ENCODE data around the gene FAM131B.
"Not testable (repeated sequence)": the region's sequence is repeated elsewhere in the genome, so short reads cannot be mapped to it uniquely, and the experiment has no call there.

FAM131B gene

GRCh38 chr7:143395187-143396149 lies 33.0 kb upstream of the FAM131B start:
- in situ Hi-C loops (cut with MboI; ENCODE audit: low sequenced_read_pairs): no loop called here

- in situ Hi-C loops (cut with MboI; ENCODE audit: low sequenced_read_pairs): no loop called here
Measured at GRCh38 chr7:143394777-143395176, 32.3 kb upstream of the FAM131B start.

- in situ Hi-C loops (cut with MboI; ENCODE audit: low sequenced_read_pairs): no loop called here
Measured at GRCh38 chr7:143394068-143394467, 31.6 kb upstream of the FAM131B start.

- in situ Hi-C loops (cut with MboI; ENCODE audit: low sequenced_read_pairs): no loop called here
Measured at GRCh38 chr7:143393267-143394041, 30.9 kb upstream of the FAM131B start.

GRCh38 chr7:143392875-143393266 lies 30.4 kb upstream of the FAM131B start:
- in situ Hi-C loops (cut with MboI; ENCODE audit: low sequenced_read_pairs): no loop called here

GRCh38 chr7:143392427-143392826 lies 29.9 kb upstream of the FAM131B start:
- in situ Hi-C loops (cut with MboI; ENCODE audit: low sequenced_read_pairs): not testable (repeated sequence)

- in situ Hi-C loops (cut with MboI; ENCODE audit: low sequenced_read_pairs): no loop called here
Measured at GRCh38 chr7:143391462-143392404, 29.2 kb upstream of the FAM131B start.

- in situ Hi-C loops (cut with MboI; ENCODE audit: low sequenced_read_pairs): no loop called here
Measured at GRCh38 chr7:143390773-143391317, 28.3 kb upstream of the FAM131B start.

GRCh38 chr7:143390104-143390772 lies 27.7 kb upstream of the FAM131B start:
- in situ Hi-C loops (cut with MboI; ENCODE audit: low sequenced_read_pairs): no loop called here

- in situ Hi-C loops (cut with MboI; ENCODE audit: low sequenced_read_pairs): no loop called here
Measured at GRCh38 chr7:143389316-143390103, 27.0 kb upstream of the FAM131B start.

GRCh38 chr7:143388491-143389101 lies 26.1 kb upstream of the FAM131B start:
- in situ Hi-C loops (cut with MboI; ENCODE audit: low sequenced_read_pairs): no loop called here

GRCh38 chr7:143388051-143388450 lies 25.5 kb upstream of the FAM131B start:
- in situ Hi-C loops (cut with MboI; ENCODE audit: low sequenced_read_pairs): no loop called here

- in situ Hi-C loops (cut with MboI; ENCODE audit: low sequenced_read_pairs): no loop called here
Measured at GRCh38 chr7:143387156-143387975, 24.9 kb upstream of the FAM131B start.

- in situ Hi-C loops (cut with MboI; ENCODE audit: low sequenced_read_pairs): no loop called here
Measured at GRCh38 chr7:143385891-143386781, 23.6 kb upstream of the FAM131B start.

- in situ Hi-C loops (cut with MboI; ENCODE audit: low sequenced_read_pairs): no loop called here
Measured at GRCh38 chr7:143384661-143385631, 22.4 kb upstream of the FAM131B start.

- in situ Hi-C loops (cut with MboI; ENCODE audit: low sequenced_read_pairs): no loop called here
Measured at GRCh38 chr7:143384148-143384547, 21.6 kb upstream of the FAM131B start.
